ENCODE measurements around the gene MIPEP. TPM values are rescaled to one million over a fixed set of nuclear protein-coding genes. Genes with fewer than 3 reads are reported as not detected.

Gene MIPEP
- polyA plus RNA-seq, 2 of the 4 experiments (the other 2 are of a cell fraction) = 21.6 to 32.8 TPM

GRCh38 chr13:23735329-23735728 is 153.9 kb downstream of the MIPEP start (continued):
- TF ChIP-seq MYC (IDR thresholded peaks at IDR 0.05; ENCODE audit: borderline replicate concordance, low read length) (no peak), SREBF2 (IDR thresholded peaks at IDR 0.05) (no peak), NPAS2 (CRISPR knock-in tag; IDR thresholded peaks at IDR 0.05; ENCODE audit: borderline replicate concordance) (no peak), PBX3 (IDR thresholded peaks at IDR 0.05) (no peak), POLR2A (IDR thresholded peaks at IDR 0.05; ENCODE audit: low read length) (no peak)

- ChIA-PET CTCF (no interaction called here), POLR2A (no interaction called here)
- no peaks in the 10 kb centered on the region for H3K4me1 ChIP-seq
- no peaks in the 10 kb centered on the region for H3K9me3 ChIP-seq
- H3K4me2 ChIP-seq = no peak overlapping the region
- TF ChIP-seq BCL3 (IDR thresholded peaks at IDR 0.05) (no peak), ZC3H11A (IDR thresholded peaks at IDR 0.05) (no peak), RNF2 (IDR thresholded peaks at IDR 0.05; ENCODE audit: borderline replicate concordance, low read depth) (no peak), GATA3 (IDR thresholded peaks at IDR 0.05; ENCODE audit: borderline replicate concordance) (no peak), HMGXB4 (CRISPR knock-in tag; IDR thresholded peaks at IDR 0.05; ENCODE audit: borderline replicate concordance) (no peak), PHF8 (IDR thresholded peaks at IDR 0.05; ENCODE audit: borderline replicate concordance, low read depth) (no peak), ESRRA (IDR thresholded peaks at IDR 0.05; ENCODE audit: borderline replicate concordance, low read length) (no peak), SREBF2 (IDR thresholded peaks at IDR 0.05) (no peak), MYC (IDR thresholded peaks at IDR 0.05; ENCODE audit: borderline replicate concordance, low read length) (no peak), ZFP36 (IDR thresholded peaks at IDR 0.05; ENCODE audit: borderline replicate concordance, partially characterized antibody) (no peak), CBX8 (IDR thresholded peaks at IDR 0.05) (no peak)
- 90% methylated on average over 2 of the region's 3 CpGs for WGBS (ENCODE audit: missing lambda C conversion rate)
- ATAC-seq (no peak), FAIRE-seq (no peak), DNase-seq (ENCODE audit: low read depth in 1 of 2, low spot score in 1 of 2) (no peak)
- no peak overlapping the region for H3K27ac ChIP-seq
- H3K4me3 ChIP-seq = no peak overlapping the region
These were observed 157.5 kb downstream of the MIPEP start for GRCh38 chr13:23731709-23732108.

- H3K4me2 ChIP-seq = no peak overlapping the region
- ChIA-PET CTCF (interaction anchor here (0.7 kb wide), 1 partner anchor 322 kb away, joined by 3 read pairs; no protein-coding TSS in a partner anchor), POLR2A (no interaction called here)
- H3K4me1 ChIP-seq = no peaks in the 10 kb centered on the region
- 83% methylated on average over 6 of the region's 6 CpGs for WGBS (ENCODE audit: missing lambda C conversion rate)
- no peak for ATAC-seq
- no peaks in the 10 kb centered on the region for H3K9me3 ChIP-seq
- no peak overlapping the region for H3K4me3 ChIP-seq
- FAIRE-seq = no peak
- no peak for TF ChIP-seq KDM5A (IDR thresholded peaks at IDR 0.05)
- TF ChIP-seq BHLHE40 (IDR thresholded peaks at IDR 0.05; ENCODE audit: low read depth, low read length) = no peak
- TF ChIP-seq POLR2AphosphoS2 (conservative IDR thresholded peaks at IDR 0.05; ENCODE audit: low read length) = no peak
- DNase-seq (ENCODE audit: low read depth in 1 of 2, low spot score in 1 of 2) = no peak
- no peak overlapping the region for H3K27ac ChIP-seq
These were observed 158.9 kb downstream of the MIPEP start for GRCh38 chr13:23730251-23730650.

- H3K4me1 ChIP-seq = no peaks in the 10 kb centered on the region
- ATAC-seq = no peak
- ChIA-PET CTCF (no interaction called here), POLR2A (no interaction called here)
- no peak overlapping the region for H3K4me3 ChIP-seq
- FAIRE-seq = no peak
- no peak overlapping the region for H3K4me2 ChIP-seq
- DNase-seq (ENCODE audit: low read depth in 1 of 2, low spot score in 1 of 2) = no peak
- H3K9me3 ChIP-seq = no peaks in the 10 kb centered on the region
- H3K27ac ChIP-seq = no peak overlapping the region
- TF ChIP-seq PHF8 (IDR thresholded peaks at IDR 0.05; ENCODE audit: borderline replicate concordance, low read depth) (no peak), RCOR1 (IDR thresholded peaks at IDR 0.05; ENCODE audit: low read depth, low read length) (no peak), HEYL (CRISPR knock-in tag; IDR thresholded peaks at IDR 0.05) (no peak), CBX8 (IDR thresholded peaks at IDR 0.05) (no peak), CHD2 (IDR thresholded peaks at IDR 0.05; ENCODE audit: low read length, partially characterized antibody) (no peak), NR3C1 (IDR thresholded peaks at IDR 0.05) (no peak), CEBPB (IDR thresholded peaks at IDR 0.05) (no peak), GATA3 (IDR thresholded peaks at IDR 0.05; ENCODE audit: borderline replicate concordance) (no peak), TFCP2L1 (CRISPR knock-in tag; IDR thresholded peaks at IDR 0.05) (no peak), ZSCAN20 (CRISPR knock-in tag; IDR thresholded peaks at IDR 0.05) (no peak), E2F6 (IDR thresholded peaks at IDR 0.05; ENCODE audit: borderline replicate concordance, low read depth) (no peak), REST (IDR thresholded peaks at IDR 0.05) (no peak), BHLHE40 (IDR thresholded peaks at IDR 0.05; ENCODE audit: low read depth, low read length) (no peak)
These were observed 159.7 kb downstream of the MIPEP start for GRCh38 chr13:23729531-23729930.
